Adrenal gland (tissue), 12 donors: ENCODE measurements around the gene NOC4L. TPM values are rescaled to one million over a fixed set of nuclear protein-coding genes. Genes with fewer than 3 reads are reported as not detected.

Source experiments
- DNase-seq, 7 donors: peaks; one replicate each; pipeline ENCODE4 v3.0.0-alpha.2; 2019 to 2020
- H3K27ac ChIP-seq, 5 donors: fragments of 200-600 bp; sonication (generic) in 4 of 5; 1 replicate in 3 of 5; 2 replicates in 2 of 5; pipeline versions ENCODE4 v1.5.1 to v1.8.0; 2016 to 2020; ENCODE audit warnings: mild to moderate bottlenecking in 1 of 5
- H3K27me3 ChIP-seq: fragments of 200-600 bp; 2 replicates; pipeline ENCODE4 v1.8.0; 2021
- H3K36me3 ChIP-seq, 2 donors: fragments of 200-600 bp; replicated peaks in 1 of 2; 1 replicate in 1 of 2; 2 replicates in 1 of 2; pipeline versions ENCODE4 v1.5.1 to v1.8.0; 2018 to 2022
- H3K4me1 ChIP-seq, 2 donors: fragments of 200-600 bp; replicated peaks in 1 of 2; 1 replicate in 1 of 2; 2 replicates in 1 of 2; pipeline versions ENCODE4 v1.5.1 to v1.8.0; 2018 to 2021
- H3K4me3 ChIP-seq, 4 donors: fragments of 200-600 bp; sonication (generic) in 3 of 4; one replicate each; pipeline ENCODE4 v1.5.1; 2016 to 2018
- H3K9me3 ChIP-seq, 3 donors: fragments of 200-600 bp; sonication (generic) in 1 of 3; replicated peaks in 1 of 3; 1 replicate in 2 of 3; 2 replicates in 1 of 3; pipeline versions ENCODE4 v1.5.1 to v1.8.0; 2016 to 2021
- CTCF ChIP-seq, 6 experiments: fragments of 450-650 bp in 4 of 6; fragments of 200-600 bp in 2 of 6; sonication (generic) in 1 of 6; IDR thresholded peaks; 1 replicate in 5 of 6; 2 replicates in 1 of 6; pipeline versions ENCODE4 v1.5.1 to v1.8.0; 2016 to 2021; ENCODE audit warnings: antibody characterized with exemption in 6 of 6, mild to moderate bottlenecking in 2 of 6, moderate library complexity in 1 of 6
- POLR2A ChIP-seq, 2 donors: fragments of 450-650 bp; IDR thresholded peaks; one replicate each; pipeline ENCODE4 v1.6.1; 2017; ENCODE audit warnings: antibody characterized with exemption in 2 of 2, mild to moderate bottlenecking in 2 of 2, moderate library complexity in 1 of 2
- WGBS, 4 donors: extraction: QIAGEN DNeasy Blood & Tissue Kit in 2 of 4; methylation state at CpG; one replicate each; pipeline versions ENCODE4 v1.1.5 to v1.1.7; 2013 to 2017; 5-methylcytosine and 5-hydroxymethylcytosine counted together
- intact Hi-C, 2 donors: fragments of 100-400 bp; cut with DNase I; formaldehyde crosslinking; loops; one replicate each; pipeline versions ENCODE4 v1.14.1 to v1.15.0; 2022 to 2023
- polyA plus RNA-seq, 3 donors: library from polyadenylated mRNA; stranded (reverse); fragments of 200-250 nt in 2 of 3; fragments of 350-450 nt in 1 of 3; fragmentation: Illumina TruSeq in 1 of 3; extraction: RNeasy Lipid Tissue Mini Kit (QIAGEN cat#74804) in 1 of 3; gene quantifications; one replicate each; pipeline ENCODE4 v1.2.3, GENCODE V29; 2013 to 2014
- total RNA-seq, 9 donors: library from RNA; depleted of rRNA in 4 of 9; stranded (reverse); fragments of >200 nt in 4 of 9; fragments of 120-200 nt in 1 of 9; fragmentation: NEBNext Ultra II Directional in 1 of 9; extraction: Animal tissue kit (Norgen Biotek cat#: 25700) in 1 of 9; gene quantifications; one replicate each; pipeline versions ENCODE4 v1.1.0 to v1.2.4, GENCODE V29; 2013 to 2023
- donor health status: healthy with polysubstance abuse.
- donor health status: Bipolar disorder and iron deficiency.
- donor health status: DM: yes; HTN: yes; CAD: no.
- donor health status: DM: no; HTN: no; CAD: no.
- donor health status: DM: no; HTN: no; CAD: no.
- donor health status: DM: yes; HTN: yes; CAD: no.

The NOC4L gene
- total and polyA plus RNA-seq, 12 donors: 4.7 to 51.5 (median 17.5) TPM

- H3K4me1 ChIP-seq: no peaks in the 10 kb centered on the region
- TF ChIP-seq POLR2A (IDR thresholded peaks at IDR 0.05) (no peak), CTCF (IDR thresholded peaks at IDR 0.05) (no peak)
- H3K36me3 ChIP-seq: no peaks in the 10 kb centered on the region
- no peak for DNase-seq
- H3K9me3 ChIP-seq: no peaks in the 10 kb centered on the region
- H3K27ac ChIP-seq: no peak overlapping the region
- peaks cover 13% of the 10 kb centered on the region for H3K27me3 ChIP-seq
- no peak overlapping the region for H3K4me3 ChIP-seq
- intact Hi-C loops: no loop called here
- 72 to 79% (median 76%) methylated on average over 17 to 33 of the region's 33 CpGs for WGBS, 4 donors
These were observed 37.4 kb downstream of the NOC4L start for GRCh38 chr12:132181570-132182200.

- Histone ChIP-seq H3K4me1 (no peaks in the 10 kb centered on the region), H3K9me3 (no peaks in the 10 kb centered on the region), H3K27me3 (peaks cover 9% of the 10 kb centered on the region), H3K36me3 (no peaks in the 10 kb centered on the region), H3K4me3 (no peak overlapping the region), H3K27ac (no peak overlapping the region)
- intact Hi-C loops: no loop called here
- WGBS, 4 donors: 87 to 89% (median 88%) methylated on average over 18 to 21 of the region's 21 CpGs
- TF ChIP-seq POLR2A (IDR thresholded peaks at IDR 0.05) (no peak), CTCF (IDR thresholded peaks at IDR 0.05) (no peak)
- DNase-seq: no peak
These were observed 38.0 kb downstream of the NOC4L start for GRCh38 chr12:132182206-132182710.

GRCh38 chr12:132182711-132183365 lies 38.6 kb downstream of the NOC4L start:
- no peaks in the 10 kb centered on the region for H3K36me3 ChIP-seq
- intact Hi-C loops: no loop called here
- H3K27ac ChIP-seq: no peak overlapping the region
- no peaks in the 10 kb centered on the region for H3K9me3 ChIP-seq
- H3K4me3 ChIP-seq: no peak overlapping the region
- WGBS, 4 donors: 66 to 77% (median 70%) methylated on average over 10 of the region's 10 CpGs
- DNase-seq: no peak
- no peaks in the 10 kb centered on the region for H3K4me1 ChIP-seq
- H3K27me3 ChIP-seq: peaks cover 9% of the 10 kb centered on the region
- TF ChIP-seq POLR2A (IDR thresholded peaks at IDR 0.05) (no peak), CTCF (IDR thresholded peaks at IDR 0.05) (no peak)

- intact Hi-C loops: no loop called here
- H3K9me3 ChIP-seq: no peaks in the 10 kb centered on the region
- 49 to 62% (median 58%) methylated on average over 16 of the region's 16 CpGs for WGBS, 4 donors
These were observed 41.4 kb downstream of the NOC4L start for GRCh38 chr12:132185705-132186104.

More at GRCh38 chr12:132185705-132186104, 41.4 kb downstream of the NOC4L start:
- H3K27ac ChIP-seq: no peak overlapping the region
- H3K4me3 ChIP-seq: no peak overlapping the region
- no peak for DNase-seq
- no peaks in the 10 kb centered on the region for H3K36me3 ChIP-seq
- no peaks in the 10 kb centered on the region for H3K27me3 ChIP-seq
- H3K4me1 ChIP-seq: peaks cover 3 to 16% of the 10 kb centered on the region in 2 donors
- no peak for TF ChIP-seq POLR2A (IDR thresholded peaks at IDR 0.05)
- no peak for TF ChIP-seq CTCF (IDR thresholded peaks at IDR 0.05)
